ENCODE data around the gene ANKRD9. TPM values are rescaled to one million over a fixed set of nuclear protein-coding genes. Genes with fewer than 3 reads are reported as not detected.

Gene ANKRD9
- total RNA-seq, 1 donor from 2014 or later = 24.2 TPM

GRCh38 chr14:102512793-102513300, 3.3 kb upstream of the ANKRD9 start:
- DNase-seq = no peak

- DNase-seq = no peak
Measured at GRCh38 chr14:102511538-102511937, 2.0 kb upstream of the ANKRD9 start.

GRCh38 chr14:102510616-102511520, 1.3 kb upstream of the ANKRD9 start:
- DNase-seq = no peak

- peak; percentile 54 for DNase-seq
Measured at GRCh38 chr14:102508774-102509745, 516 bp downstream of the ANKRD9 start.

GRCh38 chr14:102508410-102508773, 1.2 kb downstream of the ANKRD9 start:
- DNase-seq = no peak

- no peak for DNase-seq
Measured at GRCh38 chr14:102507857-102508312, 1.7 kb downstream of the ANKRD9 start.

GRCh38 chr14:102507081-102507856, 2.3 kb downstream of the ANKRD9 start:
- no peak for DNase-seq

- DNase-seq = no peak
Measured at GRCh38 chr14:102506626-102506925, 3.0 kb downstream of the ANKRD9 start.

GRCh38 chr14:102505775-102506625, 3.6 kb downstream of the ANKRD9 start:
- no peak for DNase-seq

- no peak for DNase-seq
Measured at GRCh38 chr14:102505000-102505619, 4.5 kb downstream of the ANKRD9 start.

- no peak for DNase-seq
Measured at GRCh38 chr14:102504328-102504999, 5.1 kb downstream of the ANKRD9 start.

GRCh38 chr14:102503641-102504327, 5.8 kb downstream of the ANKRD9 start:
- DNase-seq = peak; percentile 83

GRCh38 chr14:102502571-102502970, 7.0 kb downstream of the ANKRD9 start:
- no peak for DNase-seq

- DNase-seq = no peak
Measured at GRCh38 chr14:102501751-102502315, 7.7 kb downstream of the ANKRD9 start.

GRCh38 chr14:102500713-102501112, 8.9 kb downstream of the ANKRD9 start:
- DNase-seq = no peak

- peak; percentile 86 for DNase-seq
Measured at GRCh38 chr14:102500158-102500662, 9.4 kb downstream of the ANKRD9 start.

GRCh38 chr14:102499401-102500157, 10.0 kb downstream of the ANKRD9 start:
- no peak for DNase-seq

- DNase-seq = no peak
Measured at GRCh38 chr14:102498678-102499265, 10.8 kb downstream of the ANKRD9 start.
